H9 (cell line): ENCODE results near the gene FOXN1. TPM values are rescaled to one million over a fixed set of nuclear protein-coding genes. Genes with fewer than 3 reads are reported as not detected.

ENCODE experiments used
- DNase-seq: peaks from one replicate; pipeline ENCODE4 v3.0.0-alpha.2; 2017
- H2AFZ ChIP-seq: one replicate; pipeline ENCODE4 v1.6.1; 2013; ENCODE audit warnings: mild to moderate bottlenecking, low read length, control low read depth, moderate library complexity
- H2AK5ac ChIP-seq: 2 replicates; pipeline ENCODE4 v1.6.1; 2013; ENCODE audit warnings: low read length, control low read depth, mixed read lengths; ENCODE audit not compliant: insufficient read length
- H2BK120ac ChIP-seq: one replicate; pipeline ENCODE4 v1.6.1; 2013; ENCODE audit warnings: low read depth, mild to moderate bottlenecking, low read length, control low read depth, inconsistent platforms; ENCODE audit not compliant: poor library complexity, severe bottlenecking
- H2BK12ac ChIP-seq: 2 replicates; pipeline ENCODE4 v1.6.1; 2013; ENCODE audit warnings: low read length, control low read depth, mixed read lengths, low read depth; ENCODE audit not compliant: insufficient read length
- H2BK15ac ChIP-seq: 2 replicates; pipeline ENCODE4 v1.6.1; 2013; ENCODE audit warnings: low read depth, low read length, control low read depth
- H2BK20ac ChIP-seq: one replicate; pipeline ENCODE4 v1.6.1; 2013; ENCODE audit warnings: low read depth, mild to moderate bottlenecking, low read length, control low read depth, inconsistent platforms; ENCODE audit not compliant: poor library complexity, severe bottlenecking
- H2BK5ac ChIP-seq: 2 replicates; pipeline ENCODE4 v1.6.1; 2013; ENCODE audit warnings: low read length, control low read depth, mixed read lengths; ENCODE audit not compliant: insufficient read length
- H3K14ac ChIP-seq: 2 replicates; pipeline ENCODE4 v1.6.1; 2013; ENCODE audit warnings: low read length, control low read depth; ENCODE audit not compliant: insufficient read depth
- H3K18ac ChIP-seq: 2 replicates; pipeline ENCODE4 v1.6.1; 2013; ENCODE audit warnings: low read depth, mild to moderate bottlenecking, mixed read lengths, low read length, control low read depth; ENCODE audit not compliant: insufficient read length
- H3K23ac ChIP-seq: 2 replicates; pipeline ENCODE4 v1.6.1; 2013; ENCODE audit warnings: low read length, control low read depth, mixed read lengths, low read depth; ENCODE audit not compliant: insufficient read length
- H3K23me2 ChIP-seq: 2 replicates; pipeline ENCODE4 v1.6.1; 2013; ENCODE audit warnings: low read depth, mild to moderate bottlenecking, mixed read lengths, low read length, control low read depth; ENCODE audit not compliant: insufficient read length, poor library complexity, severe bottlenecking
- H3K27ac ChIP-seq: 2 replicates; pipeline ENCODE4 v1.5.1; 2013; ENCODE audit warnings: low read length, control low read depth, mixed read lengths, low read depth; ENCODE audit not compliant: insufficient read length
- H3K27me3 ChIP-seq: 2 replicates; pipeline ENCODE4 v1.6.1; 2013; ENCODE audit warnings: low read length, control low read depth, inconsistent platforms; ENCODE audit not compliant: insufficient read depth
- H3K4ac ChIP-seq: 2 replicates; pipeline ENCODE4 v1.6.1; 2013; ENCODE audit warnings: low read depth, mild to moderate bottlenecking, control low read depth, inconsistent platforms, low read length, moderate library complexity
- H3K4me1 ChIP-seq: 2 replicates; pipeline ENCODE4 v1.6.1; 2013; ENCODE audit warnings: low read length, control low read depth, inconsistent platforms; ENCODE audit not compliant: insufficient read depth
- H3K4me2 ChIP-seq: 2 replicates; pipeline ENCODE4 v1.6.1; 2013; ENCODE audit warnings: low read length, control low read depth, mixed read lengths; ENCODE audit not compliant: insufficient read length, insufficient read depth
- H3K56ac ChIP-seq: 2 replicates; pipeline ENCODE4 v1.6.1; 2013; ENCODE audit warnings: low read depth, mild to moderate bottlenecking, mixed read lengths, low read length, control low read depth; ENCODE audit not compliant: insufficient read length
- H3K79me1 ChIP-seq: 2 replicates; pipeline ENCODE4 v1.6.1; 2013; ENCODE audit warnings: low read depth, mild to moderate bottlenecking, moderate library complexity, low read length, control low read depth, inconsistent platforms; ENCODE audit not compliant: insufficient read depth, poor library complexity, severe bottlenecking
- H3K79me2 ChIP-seq: 2 replicates; pipeline ENCODE4 v1.6.1; 2013; ENCODE audit warnings: low read length, control low read depth, inconsistent platforms; ENCODE audit not compliant: insufficient read depth
- H3K9ac ChIP-seq: 2 replicates; pipeline ENCODE4 v1.6.1; 2013; ENCODE audit warnings: low read length, control low read depth, mixed read lengths; ENCODE audit not compliant: insufficient read length; ENCODE audit errors: extremely low read depth
- H3K9me3 ChIP-seq: one replicate; pipeline ENCODE4 v1.6.1; 2013; ENCODE audit warnings: low read depth, low read length, inconsistent platforms; ENCODE audit not compliant: control insufficient read depth
- H3T11ph ChIP-seq: one replicate; pipeline ENCODE4 v1.6.1; 2013; ENCODE audit warnings: mild to moderate bottlenecking, low read length, control low read depth, inconsistent platforms
- H4K20me1 ChIP-seq: one replicate; pipeline ENCODE4 v1.6.1; 2013; ENCODE audit not compliant: control insufficient read depth, insufficient read length, insufficient read depth
- H4K5ac ChIP-seq: 2 replicates; pipeline ENCODE4 v1.6.1; 2013; ENCODE audit warnings: low read depth, mild to moderate bottlenecking, mixed read lengths, low read length, control low read depth; ENCODE audit not compliant: insufficient read length
- H4K8ac ChIP-seq: replicated peaks from 2 replicates; pipeline ENCODE4 v1.6.1; 2013; ENCODE audit warnings: low read length, control low read depth, mixed read lengths, low read depth; ENCODE audit not compliant: insufficient read length
- H4K91ac ChIP-seq: 2 replicates; pipeline ENCODE4 v1.6.1; 2013; ENCODE audit warnings: low read depth, mild to moderate bottlenecking, moderate library complexity, mixed read lengths, low read length, control low read depth; ENCODE audit not compliant: insufficient read length
- H3K27ac Mint-ChIP-seq, 3 experiments: 2 replicates in 2 of 3; 3 replicates in 1 of 3; pipeline ENCODE4 v1.8.0; 2020 to 2021; ENCODE audit warnings: mixed read lengths in 3 of 3, mild to moderate bottlenecking in 1 of 3, moderate library complexity in 1 of 3
- H3K27me3 Mint-ChIP-seq: 2 replicates; pipeline ENCODE4 v1.8.0; 2021; ENCODE audit warnings: low read depth, mild to moderate bottlenecking, moderate library complexity, mixed read lengths
- H3K36me3 Mint-ChIP-seq, 3 experiments: 2 replicates in 2 of 3; 3 replicates in 1 of 3; pipeline ENCODE4 v1.8.0; 2020 to 2021; ENCODE audit warnings: low read depth in 3 of 3, mixed read lengths in 3 of 3; ENCODE audit not compliant: insufficient read depth in 1 of 3
- H3K4me1 Mint-ChIP-seq, 2 experiments: 2 replicates each; pipeline ENCODE4 v1.8.0; 2020; ENCODE audit warnings: mixed read lengths in 2 of 2
- H3K4me3 Mint-ChIP-seq, 2 experiments: 2 replicates in 1 of 2; 3 replicates in 1 of 2; pipeline ENCODE4 v1.8.0; 2020 to 2021; ENCODE audit warnings: mild to moderate bottlenecking in 2 of 2, mixed read lengths in 2 of 2, moderate library complexity in 1 of 2
- H3K9me3 Mint-ChIP-seq, 2 experiments: 2 replicates in 1 of 2; 3 replicates in 1 of 2; pipeline ENCODE4 v1.8.0; 2020; ENCODE audit warnings: mild to moderate bottlenecking in 2 of 2, mixed read lengths in 2 of 2, moderate library complexity in 1 of 2
- whole genome bisulfite sequencing: extraction: QIAGEN DNeasy Blood & Tissue Kit; methylation state at CpG from one replicate; pipeline ENCODE4 v1.1.7; 2013; ENCODE audit warnings: missing lambda C conversion rate, low lambda C conversion rate, mixed read lengths; ENCODE audit not compliant: insufficient read length; ENCODE audit errors: extremely low coverage; 5-methylcytosine and 5-hydroxymethylcytosine counted together
- total RNA-seq: library from RNA; stranded (reverse); gene quantifications from 2 replicates; pipeline ENCODE4 v1.2.1, GENCODE V29; 2021
- TF ChIP-seq, protein P1 (sequence below): fragments of 200-600 bp; sonication (generic); conservative IDR thresholded peaks from 3 replicates; pipeline ENCODE4 v1.8.0; 2021; ENCODE audit warnings: antibody characterized with exemption, mild to moderate bottlenecking

The FOXN1 gene
- total RNA-seq, 1 experiment from 2014 or later, result not detected

DNA sequence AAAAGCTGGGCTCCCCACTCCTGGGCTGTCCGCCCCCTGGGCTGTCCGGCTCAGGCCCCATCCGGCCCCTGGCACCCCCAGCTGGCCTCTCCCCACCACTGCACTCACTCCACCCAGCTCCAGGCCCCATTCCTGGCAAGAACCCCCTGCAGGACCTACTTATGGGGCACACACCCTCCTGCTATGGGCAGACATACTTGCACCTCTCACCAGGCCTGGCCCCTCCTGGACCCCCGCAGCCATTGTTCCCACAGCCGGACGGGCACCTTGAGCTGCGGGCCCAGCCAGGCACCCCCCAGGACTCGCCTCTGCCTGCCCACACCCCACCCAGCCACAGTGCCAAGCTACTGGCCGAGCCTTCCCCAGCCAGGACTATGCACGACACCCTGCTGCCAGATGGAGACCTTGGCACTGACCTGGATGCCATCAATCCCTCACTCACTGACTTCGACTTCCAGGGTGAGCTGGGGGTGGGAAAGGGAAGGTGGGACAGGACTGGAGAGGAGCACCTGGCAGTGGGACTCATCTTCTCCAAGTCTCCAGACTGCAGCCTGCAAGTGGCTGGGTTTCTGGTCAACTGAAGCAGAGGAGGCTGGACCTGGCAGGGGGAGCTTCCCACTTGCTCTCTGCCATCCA is 28.7 kb downstream of the FOXN1 start:
- H3K4me1 ChIP-seq, result no peaks in the 10 kb centered on the region
- no peak overlapping the region for H3K14ac ChIP-seq
- no peak overlapping the region for H2BK5ac ChIP-seq
- H2BK15ac ChIP-seq, result no peak overlapping the region
- Mint-ChIP-seq H3K36me3 (no peaks in the 10 kb centered on the region), H3K27me3 (peaks cover 12% of the 10 kb centered on the region), H3K4me3 (no peak overlapping the region), H3K9me3 (no peaks in the 10 kb centered on the region), H3K27ac (no peak overlapping the region; a peak in 1 of 7 replicates), H3K4me1 (peaks cover 0 to 21% of the 10 kb centered on the region in 2 experiments; a peak in 2 of 4 replicates)
- H4K91ac ChIP-seq, result no peak overlapping the region
- no peak overlapping the region for H2BK120ac ChIP-seq
- H2AK5ac ChIP-seq, result no peak overlapping the region
- H3K27me3 ChIP-seq, result no peaks in the 10 kb centered on the region
- no peak overlapping the region for H2AFZ ChIP-seq
- no peaks in the 10 kb centered on the region for H3K79me1 ChIP-seq
- H2BK12ac ChIP-seq, result no peak overlapping the region
- H4K8ac ChIP-seq, result no peak overlapping the region
- no peak overlapping the region for H2BK20ac ChIP-seq
- H4K5ac ChIP-seq, result no peak overlapping the region
- no peak overlapping the region for H3K56ac ChIP-seq
- no peak overlapping the region for H3K9ac ChIP-seq
- H4K20me1 ChIP-seq, result no peaks in the 10 kb centered on the region
- H3K18ac ChIP-seq, result no peak overlapping the region
- WGBS, result no CpG with 5 or more reads among the region's 11 CpGs
- H3K23ac ChIP-seq, result no peak overlapping the region
- no peak overlapping the region for H3T11ph ChIP-seq
- H3K79me2 ChIP-seq, result no peaks in the 10 kb centered on the region
- H3K23me2 ChIP-seq, result no peaks in the 10 kb centered on the region
- H3K4me2 ChIP-seq, result no peak overlapping the region
- H3K4ac ChIP-seq, result no peak overlapping the region
- DNase-seq, result no peak
- no peak overlapping the region for H3K27ac ChIP-seq
- TF ChIP-seq, protein P1, sequence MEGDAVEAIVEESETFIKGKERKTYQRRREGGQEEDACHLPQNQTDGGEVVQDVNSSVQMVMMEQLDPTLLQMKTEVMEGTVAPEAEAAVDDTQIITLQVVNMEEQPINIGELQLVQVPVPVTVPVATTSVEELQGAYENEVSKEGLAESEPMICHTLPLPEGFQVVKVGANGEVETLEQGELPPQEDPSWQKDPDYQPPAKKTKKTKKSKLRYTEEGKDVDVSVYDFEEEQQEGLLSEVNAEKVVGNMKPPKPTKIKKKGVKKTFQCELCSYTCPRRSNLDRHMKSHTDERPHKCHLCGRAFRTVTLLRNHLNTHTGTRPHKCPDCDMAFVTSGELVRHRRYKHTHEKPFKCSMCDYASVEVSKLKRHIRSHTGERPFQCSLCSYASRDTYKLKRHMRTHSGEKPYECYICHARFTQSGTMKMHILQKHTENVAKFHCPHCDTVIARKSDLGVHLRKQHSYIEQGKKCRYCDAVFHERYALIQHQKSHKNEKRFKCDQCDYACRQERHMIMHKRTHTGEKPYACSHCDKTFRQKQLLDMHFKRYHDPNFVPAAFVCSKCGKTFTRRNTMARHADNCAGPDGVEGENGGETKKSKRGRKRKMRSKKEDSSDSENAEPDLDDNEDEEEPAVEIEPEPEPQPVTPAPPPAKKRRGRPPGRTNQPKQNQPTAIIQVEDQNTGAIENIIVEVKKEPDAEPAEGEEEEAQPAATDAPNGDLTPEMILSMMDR, result no peak
- H3K9me3 ChIP-seq, result no peaks in the 10 kb centered on the region
